HEK293 (cell line): ENCODE results near the gene RIN1.

Experiments used
- GLIS1 ChIP-seq: fragments of 450-650 bp; formaldehyde crosslinking; IDR thresholded peaks from 2 replicates; pipeline ENCODE4 v1.5.1; 2016; ENCODE audit warnings: missing biosample characterization, missing genetic modification characterization
- HOXC10 ChIP-seq: sonication (generic); formaldehyde crosslinking; IDR thresholded peaks from 2 replicates; pipeline ENCODE4 v1.8.1; 2023; ENCODE audit warnings: mild to moderate bottlenecking, missing genetic modification reagents
- HOXD13 ChIP-seq: sonication (generic); formaldehyde crosslinking; IDR thresholded peaks from 2 replicates; pipeline ENCODE4 v1.8.0; 2022; ENCODE audit warnings: missing genetic modification reagents, borderline replicate concordance
- MEIS1 ChIP-seq: sonication (generic); formaldehyde crosslinking; IDR thresholded peaks from 2 replicates; pipeline ENCODE4 v1.8.1; 2022; ENCODE audit warnings: missing genetic modification reagents, mild to moderate bottlenecking, borderline replicate concordance
- SP7 ChIP-seq: fragments of 450-650 bp; formaldehyde crosslinking; IDR thresholded peaks from 2 replicates; pipeline ENCODE4 v1.5.1; 2016; ENCODE audit warnings: missing biosample characterization, missing genetic modification characterization
- YY1 ChIP-seq: fragments of 450-650 bp; formaldehyde crosslinking; IDR thresholded peaks from 2 replicates; pipeline ENCODE4 v1.5.1; 2018; ENCODE audit warnings: missing biosample characterization, missing genetic modification characterization
- ZBTB7A ChIP-seq: fragments of 450-650 bp; formaldehyde crosslinking; IDR thresholded peaks from 2 replicates; pipeline ENCODE4 v1.5.1; 2016; ENCODE audit warnings: low read depth, missing biosample characterization, missing genetic modification characterization
- ZBTB8A ChIP-seq: fragments of 450-650 bp; formaldehyde crosslinking; IDR thresholded peaks from 2 replicates; pipeline ENCODE4 v1.5.1; 2016; ENCODE audit warnings: missing biosample characterization, missing genetic modification characterization
- ZNF132 ChIP-seq: fragments of 450-650 bp; formaldehyde crosslinking; IDR thresholded peaks from 2 replicates; pipeline ENCODE4 v1.5.1; 2017; ENCODE audit warnings: missing biosample characterization, missing genetic modification characterization, borderline replicate concordance
- ZNF18 ChIP-seq: fragments of 450-650 bp; formaldehyde crosslinking; IDR thresholded peaks from 2 replicates; pipeline ENCODE4 v1.5.1; 2016; ENCODE audit warnings: missing biosample characterization, missing genetic modification characterization
- ZNF211 ChIP-seq: fragments of 450-650 bp; formaldehyde crosslinking; IDR thresholded peaks from 2 replicates; pipeline ENCODE4 v1.5.1; 2016; ENCODE audit warnings: low read depth, missing biosample characterization, missing genetic modification characterization
- ZNF214 ChIP-seq: fragments of 450-650 bp; formaldehyde crosslinking; IDR thresholded peaks from 2 replicates; pipeline ENCODE4 v1.5.1; 2017; ENCODE audit warnings: missing biosample characterization, mild to moderate bottlenecking, missing genetic modification characterization, borderline replicate concordance
- ZNF394 ChIP-seq: fragments of 450-650 bp; formaldehyde crosslinking; IDR thresholded peaks from 2 replicates; pipeline ENCODE4 v1.5.1; 2016; ENCODE audit warnings: missing biosample characterization, missing genetic modification characterization, mild to moderate bottlenecking, moderate library complexity, borderline replicate concordance
- ZNF510 ChIP-seq: fragments of 450-650 bp; formaldehyde crosslinking; IDR thresholded peaks from 2 replicates; pipeline ENCODE4 v1.5.1; 2018; ENCODE audit warnings: mild to moderate bottlenecking, missing genetic modification characterization, missing biosample characterization; ENCODE audit not compliant: insufficient replicate concordance
- ZNF518A ChIP-seq: fragments of 450-650 bp; formaldehyde crosslinking; conservative IDR thresholded peaks from 2 replicates; pipeline ENCODE4 v1.5.1; 2016; ENCODE audit warnings: low read depth, missing biosample characterization, missing genetic modification characterization
- ZNF654 ChIP-seq: fragments of 450-650 bp; formaldehyde crosslinking; IDR thresholded peaks from 2 replicates; pipeline ENCODE4 v1.5.1; 2016; ENCODE audit warnings: low read depth, missing biosample characterization, missing genetic modification characterization
- ZNF664 ChIP-seq: fragments of 450-650 bp; formaldehyde crosslinking; IDR thresholded peaks from 2 replicates; pipeline ENCODE4 v1.5.1; 2016; ENCODE audit warnings: missing biosample characterization, missing genetic modification characterization
- ZNF768 ChIP-seq: fragments of 450-650 bp; formaldehyde crosslinking; IDR thresholded peaks from 2 replicates; pipeline ENCODE4 v1.5.1; 2018; ENCODE audit warnings: missing biosample characterization, mild to moderate bottlenecking, missing genetic modification characterization
- ZNF830 ChIP-seq: fragments of 450-650 bp; IDR thresholded peaks from 2 replicates; pipeline ENCODE4 v1.5.0; 2018; ENCODE audit warnings: missing biosample characterization, missing genetic modification characterization, low read depth, mild to moderate bottlenecking, moderate library complexity
- ZNF837 ChIP-seq: fragments of 450-650 bp; formaldehyde crosslinking; IDR thresholded peaks from 2 replicates; pipeline ENCODE4 v1.5.1; 2016; ENCODE audit warnings: missing biosample characterization, missing genetic modification characterization
- ZXDB ChIP-seq: fragments of 450-650 bp; formaldehyde crosslinking; IDR thresholded peaks from 2 replicates; pipeline ENCODE4 v1.5.1; 2016; ENCODE audit warnings: missing biosample characterization, missing genetic modification characterization
- TF ChIP-seq, protein P1 (sequence below): fragments of 450-650 bp; formaldehyde crosslinking; optimal IDR thresholded peaks from 2 replicates; pipeline ENCODE3; 2016; ENCODE audit warnings: missing biosample characterization, mild to moderate bottlenecking, missing genetic modification characterization

The RIN1 gene

DNA sequence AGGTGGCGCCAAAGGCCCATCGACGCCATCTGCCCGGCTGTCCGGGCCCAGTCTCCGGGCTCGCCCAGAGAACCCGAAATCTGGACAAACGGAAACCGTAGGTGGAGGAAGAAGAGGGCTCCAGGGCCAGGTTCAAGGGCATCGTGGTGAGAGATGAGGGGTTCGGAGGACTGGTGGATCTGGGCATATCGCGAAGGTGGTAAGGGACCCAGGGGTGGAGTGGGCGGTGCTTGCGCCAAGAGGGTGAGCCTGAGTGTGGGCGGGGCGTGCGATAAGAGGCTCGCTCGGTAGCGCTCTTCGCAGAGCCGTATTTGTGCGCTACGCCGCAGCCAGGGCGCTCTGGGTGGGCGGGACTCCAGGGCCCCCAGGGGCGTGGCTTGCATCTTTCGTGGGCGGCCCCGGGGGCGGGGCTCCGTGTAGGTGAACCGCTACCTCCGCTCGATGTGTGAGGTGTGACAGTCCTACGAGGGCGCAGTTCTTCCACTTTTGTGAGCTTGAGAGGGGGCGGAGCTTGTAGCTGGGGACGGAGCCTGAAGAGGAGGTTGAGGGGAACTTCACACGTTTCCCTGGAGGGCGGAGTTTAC, 24.2 kb downstream of the RIN1 start (continued):
- TF ChIP-seq ZBTB7A (tag by site-specific recombination) (no peak), ZNF654 (peak; percentile 67), ZNF664 (no peak), HOXD13 (CRISPR knock-in tag) (no peak), ZNF394 (peak; percentile 19; the same call in 1 of the 2 replicates), GLIS1 (peak; percentile 70), ZNF132 (tag by site-specific recombination) (no peak), ZBTB8A (tag by site-specific recombination) (peak; percentile 98), ZNF837 (tag by site-specific recombination) (no peak), SP7 (tag by site-specific recombination) (peak; percentile 60), MEIS1 (CRISPR knock-in tag) (no peak), ZNF830 (tag by site-specific recombination) (no peak), ZXDB (tag by site-specific recombination) (peak; percentile 84), ZNF18 (tag by site-specific recombination) (no peak), YY1 (tag by site-specific recombination) (no peak), ZNF214 (tag by site-specific recombination) (no peak), ZNF768 (tag by site-specific recombination) (no peak), ZNF518A (tag by site-specific recombination) (no peak), ZNF211 (tag by site-specific recombination) (no peak), HOXC10 (CRISPR knock-in tag) (no peak), ZNF510 (no peak)
- TF ChIP-seq, protein P1, sequence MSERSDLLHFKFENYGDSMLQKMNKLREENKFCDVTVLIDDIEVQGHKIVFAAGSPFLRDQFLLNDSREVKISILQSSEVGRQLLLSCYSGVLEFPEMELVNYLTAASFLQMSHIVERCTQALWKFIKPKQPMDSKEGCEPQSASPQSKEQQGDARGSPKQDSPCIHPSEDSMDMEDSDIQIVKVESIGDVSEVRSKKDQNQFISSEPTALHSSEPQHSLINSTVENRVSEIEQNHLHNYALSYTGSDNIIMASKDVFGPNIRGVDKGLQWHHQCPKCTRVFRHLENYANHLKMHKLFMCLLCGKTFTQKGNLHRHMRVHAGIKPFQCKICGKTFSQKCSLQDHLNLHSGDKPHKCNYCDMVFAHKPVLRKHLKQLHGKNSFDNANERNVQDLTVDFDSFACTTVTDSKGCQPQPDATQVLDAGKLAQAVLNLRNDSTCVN (tag by site-specific recombination) = peak; percentile 53
